Frontal cortex (tissue), 4 donors: ENCODE measurements around the gene SPOCK2. TPM values are rescaled to one million over a fixed set of nuclear protein-coding genes. Genes with fewer than 3 reads are reported as not detected.
A peak's percentile ranks its signal among the peaks of the same experiment; 100 is the strongest.

Experiments used
- DNase-seq, 2 donors: peaks; one replicate each; pipeline ENCODE4 v3.0.0; 2012; ENCODE audit warnings: low spot score in 2 of 2
- FAIRE-seq: peaks from 2 replicates; lab custom pipeline; 2012; peaks lifted over from hg19 to GRCh38; lab: Jason Lieb, UNC
- total RNA-seq: library from RNA; depleted of rRNA; stranded (reverse); fragments of >200 nt; gene quantifications from one replicate; pipeline ENCODE4 v1.2.3, GENCODE V29; 2014
- donor health status: control.
- donor health status: control.
- donor health status: control.

SPOCK2 gene
- total RNA-seq, 1 donor from 2014 or later = 26.9 TPM

DNA sequence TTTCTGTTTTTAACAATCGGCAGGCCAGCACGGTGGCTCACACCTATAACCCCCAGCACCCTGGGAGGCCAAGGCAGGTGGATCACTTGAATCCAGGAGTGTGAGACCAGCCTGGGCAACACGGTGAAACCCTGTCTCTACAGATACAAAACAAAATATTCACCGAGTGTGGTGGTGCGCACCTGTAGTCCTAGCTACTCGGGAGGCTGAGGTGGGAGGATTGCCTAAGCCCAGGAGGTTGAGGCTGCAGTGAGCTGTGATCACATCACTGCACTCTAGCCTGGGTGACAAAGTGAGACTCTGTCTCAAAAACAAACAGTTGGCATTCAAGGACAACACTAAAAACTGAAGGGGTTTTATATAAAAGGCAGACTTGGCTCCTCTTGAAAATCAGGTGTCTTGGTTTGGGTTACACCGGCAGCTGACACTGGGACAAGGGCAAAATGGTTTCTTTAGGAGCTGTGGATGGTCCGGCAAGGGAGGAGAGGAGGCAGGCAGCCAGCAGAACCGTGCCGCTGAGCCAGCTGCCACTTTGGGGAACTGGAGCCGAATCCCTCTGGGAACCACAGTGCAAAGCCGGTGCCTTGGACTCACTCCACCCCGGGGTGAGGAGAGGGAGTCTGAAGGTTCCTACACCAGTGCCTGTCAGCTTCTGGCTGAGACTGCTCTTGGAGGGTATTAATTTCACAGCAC lies 71.6 kb downstream of the SPOCK2 start:
- FAIRE-seq = no peak
- DNase-seq = no peak

DNA sequence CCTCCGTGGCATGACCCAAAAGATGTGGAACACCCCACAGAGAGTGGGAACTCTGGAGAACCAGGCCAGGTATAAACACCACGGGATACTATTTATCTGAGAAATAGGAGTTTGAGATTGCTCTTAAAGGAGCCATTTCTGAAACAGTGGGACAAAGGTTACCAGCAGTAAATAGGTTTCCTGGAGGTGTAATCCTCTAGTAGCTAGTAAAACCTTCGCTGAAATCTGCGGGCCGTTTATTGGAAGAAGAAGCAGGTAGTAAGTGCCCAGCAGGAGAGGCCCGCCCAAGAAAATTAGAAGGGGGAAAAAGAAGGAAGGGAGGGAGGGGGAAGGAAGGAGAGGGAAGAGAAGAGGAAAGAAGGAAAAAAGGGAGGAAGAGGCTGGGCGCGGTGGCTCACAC lies 72.5 kb downstream of the SPOCK2 start:
- DNase-seq (no peak), FAIRE-seq (no peak)

DNA sequence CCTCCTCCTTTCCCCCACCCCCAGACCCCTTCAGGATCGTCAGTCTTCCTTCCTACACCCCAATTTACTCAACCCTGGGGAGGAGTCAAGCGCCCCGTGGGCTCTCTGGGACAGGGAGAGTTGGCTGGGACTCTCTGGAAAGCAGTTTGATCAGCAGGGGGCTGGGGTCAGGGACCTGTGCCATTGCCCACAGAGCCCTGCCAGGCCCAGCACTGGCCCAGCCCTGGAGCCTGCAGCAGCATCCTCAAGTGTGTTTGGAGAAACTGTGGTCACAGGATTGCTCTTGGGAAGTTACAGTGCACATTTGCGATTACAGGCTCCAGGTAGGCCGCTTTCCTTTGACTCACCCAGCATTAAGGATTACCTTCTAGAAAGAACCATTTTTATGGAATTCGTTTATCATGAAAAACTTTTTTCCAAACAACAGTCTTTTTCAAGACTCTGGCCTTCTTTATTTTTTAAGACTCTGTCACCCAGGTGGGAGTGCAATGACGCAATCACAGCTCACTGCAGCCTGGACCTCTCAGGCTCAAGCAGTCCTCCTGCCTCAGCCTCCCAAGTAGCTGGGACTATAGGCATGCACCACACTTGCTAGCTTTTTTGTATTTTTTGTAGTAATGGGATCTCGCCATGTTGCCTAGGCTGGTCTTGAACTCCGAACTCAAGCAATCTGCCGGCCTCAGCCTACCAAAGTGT lies 73.4 kb downstream of the SPOCK2 start:
- DNase-seq = no peak

DNA sequence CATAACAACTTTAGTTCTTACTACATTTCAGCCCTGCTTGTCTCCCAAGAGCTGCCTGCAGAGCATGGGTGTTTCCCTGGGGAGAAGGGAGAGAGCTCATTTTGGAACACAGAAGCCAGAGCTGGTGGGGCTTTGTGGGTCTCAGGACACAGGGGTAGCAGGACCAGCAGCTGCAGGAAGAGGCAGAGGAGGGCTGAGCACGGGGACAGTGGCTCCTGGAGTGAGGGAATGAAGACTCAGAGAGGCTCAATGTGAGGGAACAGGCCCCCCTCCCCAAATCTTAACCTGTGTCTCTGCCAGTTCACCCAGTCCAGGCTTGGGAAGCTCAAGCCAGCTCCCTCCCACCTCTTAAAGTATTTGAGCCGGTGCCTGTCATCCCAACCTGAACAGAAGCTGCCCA lies 74.2 kb downstream of the SPOCK2 start:
- DNase-seq (no peak), FAIRE-seq (no peak)

More for the DNA sequence above, 73.4 kb downstream of the SPOCK2 start:
- no peak for FAIRE-seq

DNA sequence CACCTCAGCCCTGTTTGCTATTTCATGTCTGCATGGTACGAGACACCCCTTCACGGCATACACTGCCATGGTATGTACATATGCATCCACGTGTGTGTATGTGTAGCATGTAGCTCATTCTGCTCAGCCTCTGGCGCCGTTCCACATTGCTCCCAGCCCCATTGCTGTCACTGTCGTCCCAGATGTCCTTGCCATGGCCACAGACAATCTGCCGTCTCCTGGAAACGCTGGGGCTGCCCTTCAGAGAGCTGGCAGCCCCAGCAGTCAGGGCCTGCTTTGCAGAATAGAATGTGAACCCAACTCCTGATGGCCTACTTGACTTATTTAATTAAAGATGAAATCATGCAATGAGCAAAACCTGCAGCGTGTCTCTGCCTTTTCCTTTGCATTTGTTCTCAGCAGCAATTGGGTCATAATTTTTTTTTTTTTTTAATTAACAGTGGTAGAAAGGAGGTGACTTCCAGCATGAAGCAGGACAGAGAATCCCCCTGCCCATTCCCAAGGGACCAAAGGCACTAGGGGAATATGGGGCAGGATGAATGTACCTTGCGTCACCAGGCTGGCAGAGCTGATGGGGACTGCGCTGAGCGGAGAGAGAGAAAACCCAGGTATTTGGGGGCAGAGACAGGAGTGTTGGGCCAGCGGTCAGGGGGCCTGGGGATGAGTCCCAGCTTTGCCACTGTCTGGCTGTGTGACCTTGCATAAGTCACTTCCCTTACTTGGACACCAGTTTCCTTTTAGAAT lies 75.0 kb downstream of the SPOCK2 start:
- peak in 1 of 2 donors; percentile 23 for DNase-seq
- no peak for FAIRE-seq

DNA sequence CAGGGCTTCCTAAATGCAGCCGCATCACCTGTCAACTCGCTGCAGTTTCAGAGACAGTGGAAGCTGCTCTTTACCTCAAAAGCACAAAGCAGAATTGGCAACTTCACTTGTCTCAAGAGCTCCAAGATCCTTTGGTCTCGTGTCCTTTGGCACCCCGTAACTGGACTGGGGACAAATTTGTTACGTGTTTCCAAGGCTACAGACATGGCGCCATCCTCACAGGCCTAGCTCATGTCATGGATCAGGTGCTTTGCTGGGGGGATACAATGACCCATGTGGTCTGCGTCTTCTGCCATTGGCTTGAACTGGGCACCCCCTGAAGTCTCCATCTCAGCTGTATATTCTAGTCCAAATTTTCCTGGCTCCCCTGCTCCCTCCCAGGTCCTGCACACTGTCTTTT lies 75.6 kb downstream of the SPOCK2 start:
- DNase-seq = no peak
- FAIRE-seq = no peak

DNA sequence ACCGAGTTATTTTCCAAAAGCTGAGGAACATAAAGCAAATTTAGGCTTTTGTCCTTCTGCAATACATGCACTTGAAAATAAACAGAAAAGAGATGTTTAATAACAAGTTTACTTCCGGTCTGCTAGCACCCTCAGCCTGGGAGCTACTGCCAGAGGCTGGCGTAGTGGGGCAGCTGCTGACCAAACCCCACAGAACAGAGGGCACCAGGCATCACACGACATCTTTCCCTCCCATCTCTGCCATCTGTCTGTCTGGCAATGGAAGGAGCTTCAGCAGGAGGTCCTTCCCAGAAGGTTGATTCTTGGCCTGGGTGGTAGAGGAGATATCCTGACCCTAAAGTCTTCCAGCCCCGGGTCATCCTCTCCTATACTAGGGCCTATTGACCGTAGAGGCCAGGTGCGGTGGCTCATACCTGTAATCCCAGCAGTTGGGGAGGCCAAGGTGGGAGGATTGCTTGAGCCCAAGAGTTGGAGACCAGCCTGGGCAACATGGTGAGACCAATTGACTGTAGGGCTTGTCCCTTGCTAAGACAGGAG lies 76.3 kb downstream of the SPOCK2 start:
- FAIRE-seq (no peak), DNase-seq (no peak)

DNA sequence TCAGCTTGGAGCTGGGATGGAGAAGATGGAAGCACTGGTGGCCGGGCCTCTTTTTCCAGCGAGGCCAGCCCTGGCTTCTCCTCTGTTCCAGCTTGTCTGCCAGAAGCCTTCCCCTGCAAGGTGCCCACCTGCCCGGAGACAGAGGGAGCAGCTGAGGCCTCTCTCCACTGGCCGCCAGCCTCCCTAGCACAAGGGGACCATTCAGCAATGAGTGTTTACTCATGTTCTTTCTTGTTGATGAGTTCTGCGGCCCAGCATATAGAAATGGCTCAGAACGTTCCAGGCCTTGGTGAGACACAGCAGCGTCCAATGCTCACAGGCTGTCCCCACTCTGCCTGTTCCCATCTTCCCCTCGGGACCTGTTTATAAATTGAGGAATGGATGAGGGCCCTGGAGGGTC lies 76.9 kb downstream of the SPOCK2 start:
- FAIRE-seq (no peak), DNase-seq (peak in 1 of 2 donors; percentile 68)

DNA sequence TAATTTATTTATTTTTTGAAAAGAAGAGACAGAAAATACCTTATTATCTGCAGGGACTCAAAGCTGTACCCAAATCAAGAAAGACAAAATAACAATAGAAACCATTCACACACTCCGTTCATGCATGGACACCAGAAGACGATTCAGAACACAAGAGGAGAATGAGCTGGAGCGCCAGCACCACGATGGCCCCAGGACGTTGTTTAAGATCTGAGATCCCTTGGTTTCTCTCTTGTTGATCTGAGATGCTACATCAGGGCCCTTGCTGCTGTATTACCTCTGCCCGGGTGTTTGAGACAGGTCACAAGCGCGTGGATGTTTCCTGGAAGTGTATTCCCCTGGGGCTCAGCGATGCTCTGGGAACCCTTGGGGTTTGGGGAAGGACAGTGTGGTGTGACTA lies 77.3 kb downstream of the SPOCK2 start:
- DNase-seq = no peak
- no peak for FAIRE-seq

DNA sequence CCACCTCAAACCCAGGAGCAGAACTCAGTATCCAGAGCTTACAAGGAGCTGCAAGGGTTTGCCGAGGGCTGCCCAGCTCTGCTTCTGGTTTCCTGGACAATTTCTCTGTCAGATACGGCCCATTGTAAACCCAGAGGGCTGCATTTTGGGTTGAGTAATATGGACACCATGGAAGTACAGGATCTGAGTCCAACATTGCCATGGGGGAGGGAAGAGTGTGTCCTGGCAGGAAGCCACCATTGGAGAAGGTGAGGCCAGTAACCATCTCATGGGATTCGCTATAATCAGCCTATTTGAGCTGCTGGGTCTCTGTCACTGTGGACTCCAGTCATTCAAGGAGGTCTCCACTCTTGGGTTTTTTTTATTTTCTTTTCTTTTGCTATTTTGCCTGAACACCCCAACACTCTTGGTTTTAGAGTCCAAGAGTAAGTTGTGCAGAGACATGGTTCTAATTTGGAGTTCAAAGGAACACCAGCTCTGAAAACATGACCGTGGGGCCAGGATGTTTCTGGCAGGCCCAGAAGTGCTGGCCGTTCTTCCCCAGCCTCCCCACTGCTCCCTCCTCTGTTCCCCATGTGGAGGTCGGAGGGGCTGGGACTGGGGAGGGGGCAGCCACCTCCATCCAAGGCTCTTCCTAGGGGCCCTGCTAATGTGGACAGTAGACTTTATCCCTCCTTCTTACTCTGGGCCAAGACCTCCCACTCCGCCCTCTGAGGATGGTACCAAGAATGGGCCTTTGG lies 77.9 kb downstream of the SPOCK2 start:
- no peak for FAIRE-seq
- no peak for DNase-seq

DNA sequence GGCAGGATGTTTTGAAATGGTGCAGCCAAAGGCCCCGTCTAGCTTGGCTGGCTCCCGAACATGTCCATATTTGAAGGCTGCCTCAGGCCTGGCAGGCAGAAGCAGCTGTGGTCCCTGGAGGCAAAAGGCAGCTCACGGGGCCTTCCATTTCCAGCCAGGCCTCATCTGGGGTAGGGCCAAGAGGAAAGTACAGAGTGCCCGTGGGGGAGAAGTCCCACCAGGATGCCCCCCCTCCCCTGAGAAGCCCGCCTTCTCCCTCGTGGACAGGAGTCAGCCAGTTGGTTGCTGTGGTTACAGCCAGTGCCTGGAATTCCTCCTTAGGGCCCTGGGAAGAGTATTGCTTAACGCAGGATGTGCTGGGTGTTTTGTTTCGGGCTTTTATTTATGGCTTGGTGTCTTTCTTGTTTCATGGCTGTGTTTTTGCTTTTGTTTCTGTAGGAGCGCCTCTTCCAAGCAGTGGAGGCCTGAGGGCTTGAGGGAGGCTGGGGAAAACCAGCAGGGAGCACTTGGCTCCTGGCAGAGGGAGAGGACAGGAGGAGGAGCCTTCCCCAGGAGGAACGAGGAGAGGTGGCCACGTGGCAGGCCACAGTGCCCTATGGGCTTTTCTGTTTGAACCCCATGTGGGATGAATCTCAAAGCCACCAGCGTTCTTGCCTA lies 78.8 kb downstream of the SPOCK2 start:
- no peak for FAIRE-seq
- peak; percentile 65 to 79 for DNase-seq

DNA sequence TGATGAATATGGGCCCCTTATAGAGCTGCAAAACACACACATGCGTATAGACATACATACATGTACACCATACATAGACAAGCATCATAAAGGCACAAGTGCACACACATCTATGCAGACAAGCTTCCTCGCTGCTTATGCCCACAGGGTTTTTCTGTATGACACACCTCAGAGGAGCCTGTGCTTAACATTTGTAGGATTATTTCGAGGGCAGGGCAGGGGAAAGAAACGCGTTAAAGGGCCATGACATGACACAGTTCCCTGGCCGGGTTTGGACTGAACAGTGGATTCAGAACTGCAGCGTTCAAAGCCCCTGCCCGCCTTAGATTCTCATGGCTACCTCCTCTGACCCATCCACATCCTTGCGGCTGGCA lies 79.3 kb downstream of the SPOCK2 start:
- FAIRE-seq = no peak
- DNase-seq = no peak

Other genes starting within 250 kb of the SPOCK2 start
- 482 TPM for gene PSAP, start 237.3 kb downstream of the SPOCK2 start, total RNA-seq
- gene CHST3, start 124.2 kb downstream of the SPOCK2 start, total RNA-seq = 3.3 TPM
- 26.1 TPM for gene ANAPC16, start 127.5 kb upstream of the SPOCK2 start, total RNA-seq
- gene ASCC1, start 127.7 kb upstream of the SPOCK2 start, total RNA-seq = 25.7 TPM
- 26.5 TPM for gene DDIT4, start 185.4 kb upstream of the SPOCK2 start, total RNA-seq